Measurements from ENCODE around the gene INPP5F.

The INPP5F gene

DNA sequence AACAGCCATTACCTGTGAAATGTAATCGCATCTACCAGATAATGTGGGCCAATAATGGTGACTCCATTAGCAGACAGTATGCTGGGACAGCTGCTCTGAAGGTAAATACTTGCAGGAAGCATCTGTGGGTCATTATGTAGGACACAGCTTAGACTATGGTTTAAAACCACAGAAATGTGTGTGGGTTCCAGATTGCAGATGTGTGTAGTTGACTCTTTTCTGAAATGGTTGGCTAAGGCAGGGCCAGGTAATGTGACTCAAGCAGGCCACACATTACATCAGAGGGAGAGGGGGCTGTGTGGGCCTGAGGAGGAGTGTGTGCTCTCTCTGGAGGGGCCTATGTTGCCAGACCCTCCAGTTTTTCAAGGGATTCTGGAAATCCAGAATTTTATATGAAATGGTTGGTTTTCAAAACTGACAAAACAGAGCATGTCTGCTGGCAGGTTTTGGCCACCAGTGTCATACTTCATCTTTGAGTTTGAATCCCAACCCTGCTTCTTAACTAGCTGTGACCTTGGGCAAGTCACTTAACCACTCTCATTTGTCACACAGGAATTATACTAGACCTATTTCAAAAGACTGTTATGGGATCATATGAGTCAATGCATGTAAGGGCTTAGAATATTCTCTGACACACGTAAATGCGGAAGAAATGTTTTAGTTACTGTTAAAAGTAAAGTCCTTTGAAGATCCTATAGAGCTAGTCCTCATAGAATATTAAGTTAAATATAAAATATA lies 82.3 kb downstream of the INPP5F start:
- DNase-seq (ENCODE audit: low read depth in 2 of 3, low spot score in 1 of 3) = no peak

DNA sequence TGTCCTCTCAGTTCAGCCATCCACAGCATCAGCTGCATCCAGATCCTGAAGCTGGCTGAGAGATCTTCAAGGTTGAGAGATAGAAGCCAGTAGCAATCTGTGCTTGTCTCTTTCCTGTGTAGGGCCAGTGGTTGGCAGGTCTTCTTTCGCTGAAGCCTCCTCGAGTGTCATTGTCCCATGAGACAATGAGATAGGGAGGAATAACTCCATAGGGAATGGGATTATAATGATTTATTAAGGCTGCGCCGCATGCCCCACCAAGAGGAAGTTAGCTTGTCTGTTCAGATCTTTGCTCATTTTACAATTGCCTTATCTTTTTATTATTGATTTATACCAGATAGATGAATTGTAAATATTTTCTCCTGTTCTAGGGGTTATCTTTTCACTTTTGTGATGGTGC lies 85.3 kb downstream of the INPP5F start:
- no peak for DNase-seq (ENCODE audit: low read depth in 2 of 3, low spot score in 1 of 3)

- no peak for DNase-seq (ENCODE audit: low read depth in 2 of 3, low spot score in 1 of 3)
These were observed 86.8 kb downstream of the INPP5F start for GRCh38 chr10:119812684-119813083.

DNA sequence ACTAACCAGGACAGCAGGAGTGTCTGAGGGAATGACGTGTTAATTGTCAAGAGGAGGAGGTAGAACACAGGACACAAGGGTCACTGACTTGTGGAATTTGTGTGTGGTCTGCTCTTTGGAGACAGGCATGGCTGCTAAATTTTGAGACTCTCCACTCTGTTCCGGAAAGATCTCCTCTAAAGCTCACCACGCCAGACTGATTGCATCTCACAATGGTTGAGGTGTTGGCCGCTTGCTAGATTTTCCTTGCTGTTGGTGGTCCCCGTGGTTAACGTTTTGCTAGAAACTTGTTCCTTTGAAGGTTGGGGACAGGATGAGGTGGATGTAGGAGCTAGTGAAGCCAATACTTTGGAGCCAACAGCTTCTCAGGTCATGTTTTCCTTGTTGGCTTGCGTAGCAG lies 89.8 kb downstream of the INPP5F start:
- DNase-seq (ENCODE audit: low read depth in 2 of 3, low spot score in 1 of 3) = no peak

DNA sequence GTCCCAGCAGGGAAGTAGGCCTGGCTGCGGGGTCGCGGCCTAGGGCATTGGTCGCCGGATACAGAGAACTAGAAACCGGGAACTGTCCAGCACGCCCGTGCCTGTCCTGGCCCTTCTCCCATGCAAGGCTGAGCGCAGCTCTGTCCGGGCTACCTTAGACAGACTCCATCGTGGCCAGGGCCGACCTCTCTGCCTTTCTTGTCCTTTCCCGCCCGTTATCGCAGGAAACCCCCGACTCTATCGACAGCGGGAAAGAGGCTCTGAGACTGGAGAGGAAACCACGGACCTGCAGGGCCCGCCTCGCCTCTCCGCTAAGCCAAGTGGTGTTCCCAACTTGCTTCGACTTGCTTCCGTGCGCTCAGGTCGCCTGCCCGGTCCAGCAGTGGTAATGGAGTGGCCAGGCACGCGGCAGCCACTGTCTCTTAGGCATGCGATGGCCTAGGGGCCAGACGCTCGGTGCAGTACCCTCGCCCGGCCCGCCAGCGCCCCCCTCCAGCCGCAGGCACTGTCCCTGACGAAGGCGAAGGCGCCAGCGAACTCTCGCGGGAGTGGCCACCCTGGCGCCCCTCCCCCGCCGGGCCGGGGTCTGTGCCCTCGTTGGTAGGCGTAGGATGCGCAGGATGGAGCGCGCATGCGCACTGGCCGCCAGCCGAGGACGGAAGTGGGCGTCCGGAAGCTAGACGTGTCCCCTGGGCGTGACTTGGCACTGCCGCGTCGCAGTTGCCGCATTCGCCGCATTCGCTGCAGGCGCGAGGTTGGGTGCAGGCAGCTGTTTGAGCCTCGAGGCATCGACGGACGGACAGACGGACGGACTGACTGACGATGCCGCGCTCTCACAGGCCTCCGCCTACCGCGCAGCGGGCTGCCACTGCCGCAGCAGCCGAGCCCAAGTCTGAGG lies 92.4 kb downstream of the INPP5F start:
- DNase-seq (ENCODE audit: low read depth in 2 of 3, low spot score in 1 of 3) = no peak

GRCh38 chr10:119818889-119819270 lies 93.0 kb downstream of the INPP5F start:
- no peak for DNase-seq (ENCODE audit: low read depth in 2 of 3, low spot score in 1 of 3)

DNA sequence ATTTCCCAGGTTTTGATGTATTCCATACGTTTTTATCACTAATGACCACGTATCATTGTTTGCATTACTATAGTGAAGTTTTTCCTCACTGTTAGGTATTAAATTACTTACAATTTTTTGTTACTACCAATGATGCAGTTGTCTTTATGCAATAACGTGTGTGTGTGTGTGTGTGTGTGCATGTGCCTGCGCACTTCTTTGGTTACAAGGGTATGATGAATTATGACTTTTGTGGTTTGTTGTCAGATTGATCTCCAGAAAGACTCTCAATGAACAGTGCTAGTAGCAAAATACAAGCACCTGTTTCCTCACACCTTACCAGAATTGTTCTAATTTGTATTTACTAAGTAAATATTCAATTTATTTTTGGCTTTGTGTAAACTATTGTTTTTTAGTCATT lies 95.3 kb downstream of the INPP5F start:
- no peak for DNase-seq (ENCODE audit: low read depth in 2 of 3, low spot score in 1 of 3)

GRCh38 chr10:119824299-119824698 lies 98.4 kb downstream of the INPP5F start:
- DNase-seq (ENCODE audit: low read depth in 2 of 3, low spot score in 1 of 3) = no peak

DNA sequence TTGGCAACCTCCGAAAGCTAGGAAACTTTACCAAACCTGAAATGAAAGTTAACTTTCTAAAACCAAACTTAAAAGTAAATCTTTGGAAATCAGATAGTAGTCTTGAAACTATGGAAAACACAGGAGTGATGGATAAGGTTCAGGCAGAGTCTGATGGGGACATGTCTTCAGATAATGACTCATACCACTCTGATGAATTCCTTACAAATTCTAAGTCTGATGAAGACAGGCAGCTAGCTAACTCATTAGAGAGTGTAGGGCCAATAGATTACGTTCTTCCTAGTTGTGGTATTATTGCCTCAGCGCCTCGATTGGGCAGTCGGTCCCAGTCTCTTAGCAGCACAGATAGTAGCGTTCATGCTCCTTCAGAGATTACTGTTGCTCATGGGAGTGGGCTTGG lies 100.9 kb downstream of the INPP5F start:
- no peak for DNase-seq (ENCODE audit: low read depth in 2 of 3, low spot score in 1 of 3)

DNA sequence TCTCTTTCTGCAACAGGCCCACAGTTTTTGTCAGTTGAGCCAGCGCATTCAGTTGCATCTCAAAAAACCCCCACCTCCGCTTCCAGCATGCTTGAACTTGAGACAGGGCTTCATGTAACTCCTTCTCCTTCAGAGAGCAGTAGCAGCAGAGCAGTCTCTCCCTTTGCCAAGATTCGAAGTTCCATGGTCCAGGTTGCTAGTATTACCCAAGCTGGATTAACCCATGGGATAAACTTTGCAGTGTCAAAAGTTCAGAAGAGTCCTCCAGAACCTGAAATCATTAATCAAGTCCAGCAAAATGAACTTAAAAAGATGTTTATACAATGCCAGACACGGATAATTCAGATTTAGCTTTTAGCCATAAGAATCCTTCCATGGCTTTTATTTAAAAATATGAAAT lies 101.6 kb downstream of the INPP5F start:
- DNase-seq (ENCODE audit: low read depth in 2 of 3, low spot score in 1 of 3) = no peak

DNA sequence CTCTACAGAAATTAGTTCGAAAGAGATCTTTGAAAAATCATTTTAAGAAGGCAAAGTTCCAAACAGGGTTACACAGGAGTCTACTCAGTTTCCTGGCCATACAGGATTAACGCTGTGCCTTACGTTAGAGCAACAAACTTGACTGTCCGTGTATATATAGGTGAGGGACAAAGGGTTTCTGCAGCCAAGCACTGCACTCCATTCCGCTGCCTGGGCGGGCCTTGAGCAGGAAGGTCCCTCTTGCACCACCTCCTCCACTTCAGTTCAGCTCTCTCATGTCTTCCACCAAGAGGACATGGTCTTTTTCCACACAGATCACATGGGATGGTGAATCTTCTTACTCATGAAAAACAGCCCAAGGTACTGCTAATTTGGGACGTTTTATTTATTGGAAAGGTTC lies 103.6 kb downstream of the INPP5F start:
- no peak for DNase-seq (ENCODE audit: low read depth in 2 of 3, low spot score in 1 of 3)

- DNase-seq (ENCODE audit: low read depth in 2 of 3, low spot score in 1 of 3) = no peak
These were observed 105.0 kb downstream of the INPP5F start for GRCh38 chr10:119830851-119831250.

GRCh38 chr10:119831656-119832055 lies 105.8 kb downstream of the INPP5F start:
- DNase-seq (ENCODE audit: low read depth in 2 of 3, low spot score in 1 of 3) = no peak

GRCh38 chr10:119832951-119833350 lies 107.1 kb downstream of the INPP5F start:
- DNase-seq (ENCODE audit: low read depth in 2 of 3, low spot score in 1 of 3) = no peak

- DNase-seq (ENCODE audit: low read depth in 2 of 3, low spot score in 1 of 3) = peak in 2 of 3 donors; percentile 8 to 32
These were observed 108.3 kb downstream of the INPP5F start for GRCh38 chr10:119834188-119834587.

DNA sequence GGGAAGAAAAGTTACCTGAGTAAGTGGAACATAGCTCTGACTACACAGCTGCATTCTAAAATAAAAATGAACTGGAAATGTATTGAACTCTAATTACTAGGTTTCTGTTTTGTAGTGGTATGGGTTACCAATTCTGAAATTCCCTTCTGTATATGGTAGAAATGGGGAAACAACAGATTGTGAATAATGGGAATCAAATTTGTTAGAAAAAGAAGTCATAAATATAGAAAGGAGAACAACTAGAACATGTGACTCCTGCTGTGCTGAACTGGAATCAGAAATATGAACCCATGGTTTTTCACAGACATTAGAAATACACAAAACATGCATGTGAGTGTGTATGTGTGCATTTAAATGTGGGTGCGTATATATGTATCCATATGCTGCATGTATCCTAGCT lies 119.8 kb downstream of the INPP5F start:
- DNase-seq (ENCODE audit: low read depth in 2 of 3, low spot score in 1 of 3) = no peak

DNA sequence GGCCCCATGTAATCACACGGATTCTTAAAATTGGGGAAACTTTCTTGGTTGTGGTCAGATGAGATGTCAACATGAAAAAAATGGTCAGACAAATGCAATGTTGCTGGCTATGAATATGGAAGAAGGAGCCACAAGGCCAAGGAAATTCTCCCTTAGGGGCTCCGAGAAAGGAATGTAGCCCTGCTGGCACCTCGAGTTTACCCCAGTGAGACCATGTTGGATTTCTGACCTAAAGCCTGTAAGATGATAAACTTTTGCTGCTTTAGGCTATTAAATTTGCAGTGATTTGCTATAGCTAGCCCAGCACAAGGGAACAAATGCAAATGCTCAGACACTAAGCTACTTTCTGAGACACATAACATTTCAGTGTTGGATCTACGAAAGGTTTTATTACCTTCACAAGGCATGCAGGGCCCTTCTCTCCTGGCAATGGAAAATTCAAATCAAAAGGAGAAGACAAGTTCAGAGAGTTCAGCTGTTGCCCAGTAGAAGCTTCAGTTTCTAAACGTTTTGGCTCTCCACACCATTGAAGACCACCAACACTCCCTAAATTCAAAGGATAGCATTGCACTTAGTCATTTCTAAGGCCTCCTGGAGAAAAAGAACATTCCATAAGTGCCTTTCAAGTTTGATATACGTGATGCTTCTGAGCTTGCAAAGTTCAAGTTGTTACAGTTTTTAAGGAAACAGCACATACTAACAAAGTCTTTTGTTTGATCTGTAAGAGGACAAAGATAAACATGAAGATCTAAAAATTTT lies 123.4 kb downstream of the INPP5F start:
- DNase-seq (ENCODE audit: low read depth in 2 of 3, low spot score in 1 of 3) = no peak

DNA sequence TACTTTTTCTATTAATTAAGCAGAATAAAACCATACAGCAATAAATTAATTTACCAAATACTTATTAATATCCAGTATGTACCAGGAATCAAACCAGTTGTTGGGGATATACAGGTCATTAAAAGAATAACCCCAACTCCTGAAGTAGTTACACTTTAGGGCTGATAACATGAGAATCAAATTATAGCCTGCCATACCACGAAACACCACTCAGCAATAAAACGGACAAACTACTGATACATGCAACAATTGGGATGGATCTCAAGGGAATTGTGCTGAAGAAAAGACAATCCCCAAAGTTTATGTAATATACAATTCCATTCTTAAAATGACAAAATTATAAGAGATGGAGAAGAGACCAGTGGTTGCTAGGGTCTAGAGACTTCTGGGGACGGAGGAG lies 124.1 kb downstream of the INPP5F start:
- no peak for DNase-seq (ENCODE audit: low read depth in 2 of 3, low spot score in 1 of 3)

GRCh38 chr10:119852277-119852676 lies 126.4 kb downstream of the INPP5F start:
- no peak for DNase-seq (ENCODE audit: low read depth in 2 of 3, low spot score in 1 of 3)

DNA sequence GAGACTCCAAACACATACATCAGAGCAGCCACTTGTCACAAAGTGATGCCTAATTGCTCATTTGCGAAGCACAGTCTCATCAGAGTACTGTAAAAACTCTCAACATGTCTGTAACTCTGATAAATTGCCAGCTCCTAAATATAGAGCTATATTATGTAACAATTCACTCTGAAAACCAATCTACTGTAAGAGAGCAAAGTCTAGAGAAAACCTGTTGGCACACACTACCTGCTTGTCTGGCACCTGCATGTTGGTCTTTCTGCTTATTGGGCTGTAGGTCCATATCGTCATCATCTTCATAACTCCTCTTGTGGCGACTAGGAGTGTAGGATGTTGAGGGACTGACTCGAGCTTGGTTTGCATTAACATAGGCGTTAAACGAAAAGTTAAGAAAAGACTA lies 127.0 kb downstream of the INPP5F start:
- DNase-seq (ENCODE audit: low read depth in 2 of 3, low spot score in 1 of 3) = no peak

- no peak for DNase-seq (ENCODE audit: low read depth in 2 of 3, low spot score in 1 of 3)
These were observed 127.7 kb downstream of the INPP5F start for GRCh38 chr10:119853574-119853973.

DNA sequence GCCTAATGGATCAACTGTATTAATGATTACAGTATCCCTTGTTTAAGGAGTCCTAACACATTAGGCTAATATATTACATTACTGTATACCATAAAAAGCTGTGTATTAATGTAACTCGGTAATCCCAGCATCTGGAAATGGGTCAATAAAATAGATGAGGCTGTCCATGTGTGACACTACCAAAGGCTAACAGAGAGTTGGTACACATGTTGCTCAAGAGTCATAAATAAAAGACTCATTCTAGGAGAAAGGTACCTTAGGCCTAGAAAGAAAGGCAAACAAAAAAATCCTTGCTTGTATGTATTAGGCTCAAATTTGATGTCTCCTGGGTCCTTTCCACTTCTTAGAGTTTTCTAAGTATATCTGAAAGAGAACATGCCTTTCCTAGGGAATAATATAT lies 132.2 kb downstream of the INPP5F start:
- no peak for DNase-seq (ENCODE audit: low read depth in 2 of 3, low spot score in 1 of 3)
